Embryonic facial prominence (tissue), 1 donor: ENCODE results near the gene PRPF19.

Source experiments
- DNase-seq: peaks from one replicate; pipeline ENCODE4 v3.0.0-alpha.2; 2016; ENCODE audit errors: extremely low spot score

PRPF19 gene

DNA sequence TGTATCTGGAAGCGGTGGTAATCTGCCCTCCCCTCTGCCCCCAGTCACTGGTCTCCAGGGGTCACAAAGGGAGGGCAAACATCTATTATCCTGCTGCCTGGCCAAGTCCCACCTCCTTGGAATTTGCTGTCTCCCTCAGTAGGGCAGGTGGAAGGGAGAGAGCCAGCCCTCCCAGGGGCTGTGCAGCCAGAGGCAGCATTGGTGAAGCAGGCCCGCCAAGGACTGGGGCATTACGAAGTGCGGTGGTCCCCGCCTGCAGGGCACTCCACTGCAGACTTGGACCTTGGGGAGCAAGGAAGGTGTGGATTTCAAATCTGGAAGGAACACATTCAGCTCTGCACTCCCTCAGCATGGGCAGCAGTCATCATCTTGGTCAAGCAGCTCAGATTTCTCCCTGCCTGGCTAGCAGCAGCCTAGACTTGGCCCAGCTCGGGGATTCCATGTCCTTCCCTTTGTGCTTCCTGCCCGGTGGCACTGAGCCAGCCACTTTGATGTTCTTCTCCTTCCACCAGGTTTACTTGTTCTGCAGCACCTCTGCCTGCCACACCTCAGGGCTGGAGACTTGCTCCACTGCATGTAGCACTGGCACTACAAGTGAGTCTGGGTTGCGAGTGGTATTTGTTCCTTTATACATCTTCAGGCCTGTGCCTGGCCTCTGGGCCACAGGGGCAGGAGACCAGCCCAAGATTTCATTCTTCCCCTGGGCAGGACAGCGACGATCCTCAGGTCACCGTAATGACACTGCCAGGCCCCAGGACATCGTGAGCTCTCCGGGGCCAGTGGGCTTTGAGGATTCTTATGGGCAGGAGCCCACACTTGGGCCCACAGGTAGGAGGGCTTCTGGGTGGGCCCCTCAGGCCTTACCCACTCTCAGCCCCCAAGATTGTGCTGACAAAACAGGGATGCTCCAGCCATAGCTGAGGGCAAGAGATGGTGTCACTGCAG, 31.7 kb downstream of the PRPF19 start:
- DNase-seq = no peak

DNA sequence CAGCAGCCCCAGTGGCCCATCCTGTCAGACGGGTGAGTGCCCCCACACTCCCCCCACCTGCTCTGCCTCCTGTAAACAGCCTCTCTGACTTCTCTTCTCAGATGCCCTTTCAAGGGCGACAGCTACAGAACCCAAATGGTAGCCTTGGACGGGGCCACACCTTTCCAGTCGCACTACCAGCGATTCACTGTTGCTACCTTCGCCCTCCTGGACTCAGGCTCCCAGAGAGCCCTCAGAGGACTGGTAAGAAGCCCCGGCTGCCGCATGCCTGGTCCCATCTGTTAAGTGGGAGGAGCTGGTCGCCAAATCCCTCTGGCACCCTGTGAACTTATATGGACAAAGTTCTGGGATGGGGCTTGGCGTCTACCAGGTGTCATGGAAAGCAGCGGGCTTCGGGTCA, 32.9 kb downstream of the PRPF19 start:
- no peak for DNase-seq

DNA sequence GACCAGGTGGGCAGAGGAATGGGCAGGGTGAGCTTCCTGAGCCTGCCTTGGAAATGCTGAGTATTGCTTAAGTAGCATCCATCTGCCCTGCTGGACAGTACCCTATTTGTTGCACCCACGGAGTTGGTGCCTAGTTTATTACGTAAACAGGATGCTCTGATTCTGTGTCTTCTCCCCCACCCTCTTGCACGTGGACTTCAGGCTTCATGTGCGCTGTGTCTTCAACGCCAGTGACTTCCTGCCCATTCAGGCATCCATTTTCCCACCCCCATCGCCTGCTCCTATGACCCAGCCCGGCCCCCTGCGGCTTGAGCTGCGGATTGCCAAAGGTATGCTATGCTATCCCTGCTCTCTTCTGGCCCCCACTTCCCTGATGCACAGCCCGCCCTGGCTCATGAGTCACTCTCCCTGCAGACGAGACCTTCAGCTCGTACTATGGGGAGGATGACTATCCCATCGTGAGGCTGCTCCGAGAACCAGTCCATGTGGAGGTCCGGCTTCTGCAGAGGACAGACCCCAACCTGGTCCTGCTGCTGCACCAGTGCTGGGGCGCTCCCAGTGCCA, 33.3 kb downstream of the PRPF19 start:
- no peak for DNase-seq

DNA sequence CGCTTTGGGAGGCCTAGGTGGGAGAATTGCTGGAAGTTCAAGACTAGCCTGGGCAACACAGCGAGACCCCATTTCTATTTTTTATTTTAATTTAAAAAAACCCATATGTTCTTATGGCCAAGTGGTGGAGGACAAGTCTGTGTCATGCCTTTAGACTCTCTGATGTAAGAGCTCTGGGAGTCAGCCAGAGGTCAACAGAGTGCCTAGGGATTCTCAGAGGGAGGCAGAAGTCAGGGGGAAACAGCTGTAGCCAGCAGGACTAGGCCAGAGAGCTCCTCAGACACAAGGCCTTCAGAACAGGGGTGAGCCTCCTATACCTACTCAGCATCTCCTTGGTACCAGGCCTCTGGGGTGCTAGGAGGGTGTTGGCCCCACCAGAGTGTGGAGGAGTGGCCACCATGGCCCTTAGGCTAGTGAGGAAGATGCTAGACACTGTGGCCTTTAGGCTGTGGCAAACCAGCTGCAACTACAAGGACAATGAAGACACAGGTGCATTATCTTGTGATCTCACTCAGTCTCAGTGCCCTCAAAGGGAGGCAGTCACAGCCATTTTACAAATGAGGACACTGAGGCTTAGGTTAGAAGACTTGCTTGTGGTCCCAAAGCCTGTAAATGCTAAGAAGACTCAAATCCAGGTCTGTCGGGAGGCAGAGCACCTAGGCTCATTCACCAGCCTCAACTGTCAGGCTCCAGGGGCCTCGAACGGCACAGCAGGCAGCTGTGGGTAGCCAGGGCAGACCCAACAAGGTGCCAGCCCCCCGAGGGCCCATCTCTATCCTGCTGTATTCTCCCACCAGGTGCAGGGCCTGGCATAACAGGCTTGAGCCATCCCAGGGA, 34.0 kb downstream of the PRPF19 start:
- no peak for DNase-seq

DNA sequence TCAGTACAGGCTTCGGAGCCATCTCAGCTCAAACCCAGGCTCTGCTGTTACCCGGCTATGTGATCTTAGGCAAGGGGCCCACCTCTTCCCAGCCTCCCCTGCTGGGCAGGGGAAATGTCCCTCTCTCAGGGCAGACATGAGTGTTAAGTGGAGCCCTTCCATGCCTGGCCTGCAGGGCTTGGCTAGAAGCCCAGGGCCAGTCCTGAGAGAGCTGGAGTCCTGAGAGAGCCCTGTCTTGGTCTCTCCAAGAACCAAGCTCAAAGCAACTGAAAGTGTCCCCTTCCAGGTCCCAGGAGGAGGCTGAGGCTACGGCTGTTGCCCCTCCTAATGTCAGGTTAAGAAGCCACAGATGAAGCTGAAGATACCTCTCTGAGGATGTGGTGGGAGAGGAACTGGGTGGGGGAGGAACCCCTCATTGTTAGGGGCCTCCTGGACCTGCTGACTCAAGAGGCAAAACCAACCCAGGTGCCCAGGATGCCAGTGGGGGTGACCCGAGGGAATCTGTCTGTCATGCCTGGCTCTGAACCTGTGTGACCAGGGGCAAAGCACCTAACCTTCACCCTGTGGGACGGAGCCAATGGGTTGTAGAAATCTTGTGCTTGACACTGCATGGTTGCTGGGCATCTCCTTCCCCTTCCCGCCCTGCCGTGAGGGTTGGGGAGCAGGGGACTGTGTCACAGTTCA, 34.9 kb downstream of the PRPF19 start:
- no peak for DNase-seq

DNA sequence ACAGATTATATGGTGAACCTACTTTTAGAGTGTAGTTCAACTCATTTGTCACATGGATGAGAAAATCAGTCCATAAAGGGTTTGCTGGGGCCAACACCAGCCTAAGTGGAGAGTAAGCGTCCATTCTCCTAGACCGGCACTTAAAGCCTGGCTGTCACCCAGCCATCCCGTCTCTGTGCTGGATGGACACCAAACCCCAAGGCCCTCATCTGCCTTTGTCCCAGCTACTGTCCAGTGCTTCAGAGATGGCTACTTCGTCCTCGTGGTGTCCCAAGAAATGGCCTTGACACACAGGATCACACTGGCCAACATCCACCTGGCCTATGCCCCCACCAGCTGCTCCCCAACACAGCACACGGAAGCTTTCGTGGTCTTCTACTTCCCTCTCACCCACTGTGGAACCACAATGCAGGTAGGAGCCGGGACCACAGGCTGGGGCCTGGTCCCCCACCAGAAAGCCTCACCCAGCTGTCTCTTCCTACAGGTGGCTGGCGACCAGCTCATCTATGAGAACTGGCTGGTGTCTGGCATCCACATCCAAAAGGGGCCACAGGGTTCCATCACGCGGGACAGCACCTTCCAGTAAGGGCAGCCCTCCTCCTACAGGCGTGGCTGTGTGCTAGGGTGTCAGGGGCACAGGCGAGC, 35.5 kb downstream of the PRPF19 start:
- DNase-seq = no peak

DNA sequence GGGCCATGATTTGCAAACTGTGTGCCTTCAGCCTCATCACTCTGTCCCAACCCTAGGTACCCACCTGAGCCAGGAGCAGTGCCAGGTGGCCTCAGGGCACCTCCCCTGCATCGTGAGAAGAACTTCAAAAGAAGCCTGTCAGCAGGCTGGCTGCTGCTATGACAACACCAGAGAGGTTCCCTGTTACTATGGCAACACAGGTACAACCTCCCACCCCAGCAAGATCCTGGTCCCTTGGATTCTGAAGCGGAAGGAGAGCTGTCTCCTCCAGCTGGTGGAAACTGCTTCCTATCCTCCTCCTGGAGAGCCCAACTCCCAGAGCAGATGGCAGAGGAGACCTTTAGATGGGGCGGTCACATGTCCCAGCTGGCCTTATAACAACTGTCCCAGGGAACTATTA, 36.1 kb downstream of the PRPF19 start:
- no peak for DNase-seq

DNA sequence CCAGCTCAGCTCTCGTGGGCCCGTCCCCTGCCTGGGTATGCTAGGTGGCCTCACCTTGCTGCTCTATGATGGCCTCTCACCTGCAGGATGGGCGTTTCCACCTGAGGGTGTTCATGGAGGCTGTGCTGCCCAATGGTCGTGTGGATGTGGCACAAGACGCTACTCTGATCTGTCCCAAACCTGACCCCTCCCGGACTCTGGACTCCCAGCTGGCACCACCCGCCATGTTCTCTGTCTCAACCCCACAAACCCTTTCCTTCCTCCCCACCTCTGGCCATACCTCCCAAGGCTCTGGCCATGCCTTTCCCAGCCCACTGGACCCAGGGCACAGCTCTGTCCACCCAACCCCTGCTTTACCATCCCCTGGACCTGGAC, 36.9 kb downstream of the PRPF19 start:
- no peak for DNase-seq

DNA sequence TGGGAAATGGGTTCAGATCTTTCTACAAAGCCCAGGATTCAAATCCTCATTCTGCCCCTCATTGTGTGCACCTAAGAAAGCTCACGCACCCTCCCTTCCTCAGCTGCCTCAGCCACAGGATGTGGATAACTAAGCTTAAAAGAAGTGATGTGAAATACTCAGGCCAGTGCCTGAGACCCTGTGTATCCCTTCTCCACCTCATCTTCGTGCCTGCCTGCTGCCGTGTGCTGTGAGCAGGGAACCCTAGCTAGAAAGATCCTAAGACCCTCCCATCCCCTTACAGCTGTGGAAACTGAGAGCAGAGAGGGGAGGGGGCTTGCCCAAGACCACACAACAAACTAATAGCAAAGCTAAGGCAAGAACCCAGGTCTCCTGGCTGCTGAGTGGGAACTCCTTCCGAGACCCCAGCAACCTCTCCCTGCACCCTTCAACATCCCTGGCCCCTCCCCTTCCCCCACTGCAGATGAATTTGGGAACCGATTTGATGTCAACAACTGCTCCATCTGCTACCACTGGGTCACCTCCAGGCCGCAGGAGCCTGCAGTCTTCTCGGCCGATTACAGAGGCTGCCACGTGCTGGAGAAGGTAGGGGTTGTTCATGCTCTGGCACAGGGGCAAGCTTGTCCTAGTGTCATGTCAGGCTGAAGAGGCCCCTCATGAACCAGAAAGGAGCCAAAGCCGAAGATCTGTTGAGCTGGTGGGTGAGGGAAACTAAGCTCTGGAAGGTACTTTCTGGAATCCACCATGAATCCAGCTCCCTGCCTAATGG, 37.5 kb downstream of the PRPF19 start:
- DNase-seq = no peak

DNA sequence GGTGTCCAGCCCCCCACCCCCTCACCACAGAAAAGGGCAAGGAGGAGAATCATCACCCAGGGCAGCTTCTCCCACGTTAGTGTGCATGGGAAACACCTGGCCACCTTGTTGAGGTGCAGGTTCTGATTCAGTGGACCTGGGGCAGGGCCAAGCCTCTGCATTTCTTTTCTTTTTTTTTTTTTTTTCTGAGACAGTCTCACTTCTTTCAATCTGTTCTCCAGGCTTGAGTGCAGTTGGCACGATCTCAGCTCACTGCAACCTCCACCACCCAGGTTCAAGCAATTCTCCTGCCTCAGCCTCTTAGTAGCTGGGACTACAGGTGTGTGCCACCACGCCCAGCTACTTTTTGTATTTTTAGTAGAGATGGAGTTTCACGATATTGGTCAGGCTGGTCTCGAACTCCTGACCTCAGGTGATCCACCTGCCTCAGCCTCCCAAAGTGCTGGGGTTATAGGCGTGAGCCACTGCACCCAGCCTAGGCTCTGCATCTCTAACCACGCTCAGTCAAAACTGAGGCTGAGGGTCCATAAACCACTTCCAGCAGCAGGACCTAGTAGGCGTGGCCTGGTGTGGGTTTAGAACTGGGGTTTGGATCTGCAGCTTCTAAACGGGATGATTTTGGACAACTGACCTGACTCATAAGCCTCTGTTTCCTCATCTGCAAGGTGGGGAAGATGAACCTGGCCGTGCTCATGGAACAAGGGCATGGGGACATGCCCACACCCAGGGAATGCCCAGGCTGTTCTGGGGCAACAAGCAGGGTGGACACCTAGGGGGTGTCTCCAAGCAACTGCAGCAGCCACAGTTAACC, 38.3 kb downstream of the PRPF19 start:
- DNase-seq = no peak

DNA sequence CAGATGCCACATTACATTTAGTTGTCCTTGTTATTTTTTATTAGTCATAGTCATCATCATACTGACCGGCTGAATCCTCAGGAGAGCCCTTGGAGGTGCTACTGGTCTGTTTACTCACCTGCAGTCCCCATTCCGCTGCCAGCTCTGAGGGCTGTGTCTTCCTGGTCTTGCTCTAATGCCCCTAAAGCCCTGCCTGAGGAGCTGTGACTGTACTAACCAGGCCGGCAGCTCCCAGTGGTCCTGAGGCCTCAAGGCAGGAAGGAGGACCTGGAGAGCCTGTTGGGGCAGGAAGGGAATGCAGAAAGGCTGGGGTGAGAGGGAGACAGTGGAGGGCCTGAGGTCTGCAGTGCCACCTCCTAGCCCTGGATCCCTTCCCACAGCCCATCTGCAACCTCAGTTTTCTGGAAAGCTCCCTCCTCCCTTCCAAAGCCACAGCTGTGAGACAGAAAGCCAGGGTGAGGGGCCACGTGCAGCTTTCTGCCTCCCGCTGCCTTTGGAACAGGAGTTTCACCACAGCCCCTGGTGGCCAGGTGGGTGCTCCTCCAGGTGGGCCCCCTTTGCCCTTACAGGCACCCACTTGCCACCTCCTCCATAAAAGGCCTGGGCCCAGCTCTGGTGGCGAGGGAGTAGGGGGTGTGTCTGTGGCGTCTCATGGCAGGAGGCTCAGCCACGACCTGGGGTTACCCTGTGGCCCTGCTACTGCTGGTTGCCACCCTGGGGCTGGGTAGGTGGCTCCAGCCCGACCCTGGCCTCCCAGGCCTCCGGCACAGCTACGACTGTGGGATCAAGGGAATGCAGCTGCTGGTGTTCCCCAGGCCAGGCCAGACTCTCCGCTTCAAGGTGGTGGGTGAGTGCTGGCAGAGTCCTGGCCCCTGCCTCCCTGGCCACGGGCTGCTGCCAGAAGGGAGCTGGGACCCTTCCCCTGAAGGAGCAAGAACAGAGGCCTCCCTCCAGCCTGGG, 39.2 kb downstream of the PRPF19 start, which contains the start of gene ZP1:
TSS of gene ZP1 (plus strand) at position 632 of the 960 bp plus-strand sequence. CDS start at position 652, 20 bp downstream.
- DNase-seq = no peak

DNA sequence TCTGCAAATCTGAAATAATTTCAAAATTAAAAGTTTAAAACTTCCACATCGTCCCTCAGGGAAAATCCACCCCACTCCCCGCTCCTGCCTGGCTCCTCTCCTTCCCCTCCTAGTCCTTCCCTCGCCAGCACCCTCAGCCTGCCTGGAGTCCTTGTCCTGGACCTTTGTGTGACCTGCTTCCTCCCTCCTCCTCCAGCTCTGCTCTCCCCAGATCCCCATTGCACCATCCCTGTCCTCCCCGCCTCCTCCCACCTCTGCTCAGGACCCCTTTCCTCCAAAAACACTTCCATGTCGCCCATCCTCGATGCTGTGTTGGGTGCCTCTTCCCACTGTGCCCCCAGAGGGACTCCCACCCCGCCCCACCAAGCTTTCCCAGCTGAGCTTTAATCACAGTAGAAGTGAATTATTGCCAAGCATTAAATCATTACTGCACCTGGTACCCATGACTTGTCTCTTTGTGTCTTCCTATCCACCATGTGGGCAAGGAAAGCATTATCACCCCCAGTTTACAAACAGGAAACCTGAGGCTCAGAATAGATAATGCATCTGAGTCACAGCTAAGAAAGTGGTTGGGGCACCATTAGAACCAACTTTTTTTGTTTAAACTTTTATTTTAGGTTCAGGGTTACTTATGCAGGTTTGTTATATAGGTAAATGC, 41.4 kb downstream of the PRPF19 start:
- no peak for DNase-seq

DNA sequence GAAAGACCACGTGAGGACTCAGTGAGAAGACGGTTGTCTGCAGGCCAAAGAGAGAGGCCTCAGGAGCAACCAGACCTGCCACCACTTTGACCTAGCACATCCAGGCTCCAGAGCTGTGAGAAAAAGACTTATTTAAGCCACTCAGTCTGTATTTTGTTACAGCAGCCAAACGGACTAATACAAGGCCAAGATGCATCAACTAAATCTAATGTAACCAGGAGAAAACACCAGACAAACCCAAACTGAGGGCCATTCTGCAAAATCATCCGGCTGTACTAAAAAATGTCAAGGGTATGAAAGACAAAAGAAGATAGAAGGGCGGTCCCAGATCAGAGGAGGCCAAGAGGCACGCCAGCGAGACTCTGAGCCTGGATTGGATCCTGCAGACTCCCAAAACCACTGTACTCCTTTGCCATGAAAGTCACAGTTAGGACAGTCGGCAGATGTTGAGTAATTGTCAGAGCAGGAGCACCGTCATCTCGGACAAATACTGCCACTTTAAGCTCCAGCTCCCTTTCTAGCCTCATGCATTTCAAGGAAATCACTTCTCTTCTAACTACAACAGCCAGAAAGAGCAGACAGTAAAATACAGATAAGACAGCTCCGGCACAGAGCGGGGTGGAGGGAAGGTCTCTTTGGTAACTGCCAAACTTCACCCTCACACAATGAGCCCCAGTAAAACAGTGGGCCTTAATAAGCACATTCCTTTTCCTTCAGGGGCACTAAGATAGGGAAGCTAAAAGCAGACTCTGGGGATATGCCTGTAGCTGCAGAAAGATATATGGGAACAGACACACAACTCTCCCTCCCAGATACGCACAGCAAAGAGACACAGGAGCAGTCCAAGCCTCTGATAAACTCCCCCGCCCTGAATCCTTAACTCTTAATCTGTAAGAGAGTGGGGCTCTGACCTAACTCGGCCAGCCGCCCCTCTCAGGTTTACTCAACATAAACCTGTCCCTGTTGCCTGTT, 42.5 kb downstream of the PRPF19 start:
- DNase-seq = no peak

DNA sequence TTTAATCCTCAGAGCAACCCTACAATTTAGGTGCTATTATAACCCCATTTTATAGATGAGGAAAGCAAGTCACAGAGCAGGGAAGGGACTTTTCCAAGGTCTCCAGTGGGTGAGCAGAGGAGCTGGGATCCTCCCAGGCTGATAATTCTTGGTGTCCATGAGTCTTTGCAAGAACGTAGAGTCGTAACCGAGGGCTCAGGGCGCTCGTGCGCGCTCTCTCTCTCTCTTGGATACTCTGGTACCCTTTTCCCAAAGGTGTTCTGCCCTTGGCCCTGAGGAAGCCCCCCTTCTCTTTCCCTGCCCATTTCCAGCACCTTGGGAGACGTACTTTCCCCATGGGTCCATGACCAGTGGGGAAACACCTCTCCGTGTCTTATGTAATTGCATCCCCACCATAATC, 44.2 kb downstream of the PRPF19 start:
- DNase-seq = no peak

DNA sequence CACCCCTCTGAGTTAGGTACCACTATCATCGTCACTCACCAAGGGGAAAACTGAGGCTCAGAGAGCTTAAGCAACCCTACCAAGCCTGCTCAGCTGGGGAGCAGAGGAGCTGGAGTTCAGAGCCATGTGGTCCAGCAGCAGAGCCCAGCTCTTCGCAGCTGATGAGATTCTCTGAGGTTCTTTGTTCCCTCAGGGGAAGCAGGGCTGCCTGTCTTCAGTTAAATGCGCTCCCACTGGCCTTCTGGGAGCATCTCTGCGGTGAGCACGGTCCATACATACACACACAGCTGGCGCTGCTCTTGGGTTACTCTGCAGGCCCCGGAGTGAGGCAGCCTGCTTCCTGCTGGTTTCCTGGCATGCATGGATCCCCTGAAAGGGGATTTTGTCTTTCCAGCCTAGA, 45.4 kb downstream of the PRPF19 start:
- DNase-seq = no peak

DNA sequence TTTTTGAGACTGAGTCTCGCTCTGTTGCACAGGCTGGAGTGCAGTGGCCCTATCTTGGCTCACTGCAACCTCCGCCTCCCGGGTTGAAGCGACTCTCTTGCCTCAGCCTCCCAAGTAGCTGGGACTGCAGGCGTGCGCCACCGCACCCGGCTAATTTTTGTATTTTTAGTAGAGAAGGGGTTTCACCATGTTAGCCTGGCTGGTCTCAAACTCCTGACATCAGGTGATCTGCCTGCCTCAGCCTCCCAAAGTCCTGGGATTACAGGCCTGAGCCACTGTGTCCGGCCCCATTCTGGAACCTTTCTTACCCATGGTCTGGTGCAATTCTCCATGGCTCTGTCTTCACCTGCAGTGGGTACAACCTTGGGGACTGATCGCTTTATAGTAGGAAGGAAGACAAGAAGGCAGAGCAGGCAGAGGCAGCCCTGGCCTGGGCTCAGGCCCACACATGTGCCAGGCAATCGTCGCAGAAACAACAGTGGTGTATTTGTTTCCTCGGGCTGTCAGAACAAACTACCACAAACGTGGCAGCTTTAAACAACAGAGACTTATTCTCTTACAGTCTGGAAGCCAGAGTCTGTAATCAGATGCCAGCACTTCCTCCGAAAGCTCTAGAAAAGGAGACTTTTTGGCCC, 46.7 kb downstream of the PRPF19 start:
- DNase-seq = no peak
